ENCODE measurements around the gene CPXM2.

DNA sequence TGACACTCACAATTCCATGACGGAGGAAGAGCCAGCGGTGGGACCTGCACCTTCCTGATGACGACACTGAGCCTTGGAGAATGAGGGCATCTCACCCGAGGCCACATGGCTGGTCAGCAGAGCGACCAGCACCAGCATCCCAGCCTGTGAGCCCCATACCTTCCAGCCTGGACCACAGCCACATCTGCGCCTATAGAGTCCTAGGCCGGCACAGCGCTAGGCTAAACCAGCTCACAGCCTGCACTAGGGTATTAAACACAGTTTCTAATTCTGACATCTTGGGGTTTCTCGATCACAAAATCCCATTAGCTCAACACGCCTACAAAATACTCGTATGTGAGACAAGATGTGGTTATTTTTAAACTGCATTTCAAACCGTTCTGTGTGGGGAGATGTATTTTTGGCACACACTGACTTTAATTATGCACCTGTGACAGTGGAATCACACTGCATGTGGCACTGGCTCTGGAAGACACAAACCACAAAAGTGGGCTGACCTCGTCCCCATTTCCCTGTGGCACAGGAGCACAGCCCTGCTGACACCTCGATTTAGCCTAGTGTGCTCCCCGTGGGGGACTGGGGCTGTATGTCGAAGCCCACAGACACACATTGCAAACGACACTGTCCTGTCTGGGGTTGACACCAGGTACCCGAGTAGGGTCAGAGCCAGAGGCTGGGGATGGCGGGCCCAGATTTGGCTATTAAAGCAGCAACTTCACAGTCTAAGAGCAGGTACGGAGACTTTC is 32.5 kb downstream of the CPXM2 start:
- TF ChIP-seq ZNF274 (IDR thresholded peaks at IDR 0.05; ENCODE audit: insufficient read depth, insufficient read length) (no peak), SPI1 (IDR thresholded peaks at IDR 0.05; ENCODE audit: borderline replicate concordance, insufficient read depth, low read depth, low read length) (no peak)
- TF ChIP-seq, protein P1, sequence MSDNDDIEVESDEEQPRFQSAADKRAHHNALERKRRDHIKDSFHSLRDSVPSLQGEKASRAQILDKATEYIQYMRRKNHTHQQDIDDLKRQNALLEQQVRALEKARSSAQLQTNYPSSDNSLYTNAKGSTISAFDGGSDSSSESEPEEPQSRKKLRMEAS (IDR thresholded peaks at IDR 0.05; ENCODE audit: low read depth, low read length): no peak
- TF ChIP-seq, protein P2, sequence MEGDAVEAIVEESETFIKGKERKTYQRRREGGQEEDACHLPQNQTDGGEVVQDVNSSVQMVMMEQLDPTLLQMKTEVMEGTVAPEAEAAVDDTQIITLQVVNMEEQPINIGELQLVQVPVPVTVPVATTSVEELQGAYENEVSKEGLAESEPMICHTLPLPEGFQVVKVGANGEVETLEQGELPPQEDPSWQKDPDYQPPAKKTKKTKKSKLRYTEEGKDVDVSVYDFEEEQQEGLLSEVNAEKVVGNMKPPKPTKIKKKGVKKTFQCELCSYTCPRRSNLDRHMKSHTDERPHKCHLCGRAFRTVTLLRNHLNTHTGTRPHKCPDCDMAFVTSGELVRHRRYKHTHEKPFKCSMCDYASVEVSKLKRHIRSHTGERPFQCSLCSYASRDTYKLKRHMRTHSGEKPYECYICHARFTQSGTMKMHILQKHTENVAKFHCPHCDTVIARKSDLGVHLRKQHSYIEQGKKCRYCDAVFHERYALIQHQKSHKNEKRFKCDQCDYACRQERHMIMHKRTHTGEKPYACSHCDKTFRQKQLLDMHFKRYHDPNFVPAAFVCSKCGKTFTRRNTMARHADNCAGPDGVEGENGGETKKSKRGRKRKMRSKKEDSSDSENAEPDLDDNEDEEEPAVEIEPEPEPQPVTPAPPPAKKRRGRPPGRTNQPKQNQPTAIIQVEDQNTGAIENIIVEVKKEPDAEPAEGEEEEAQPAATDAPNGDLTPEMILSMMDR (IDR thresholded peaks at IDR 0.05 in 2 of 3, conservative IDR thresholded peaks at IDR 0.05 in 1 of 3; ENCODE audit: control insufficient read depth in 2 of 3, extremely low read depth in 1 of 3, insufficient read depth in 1 of 3, low read depth in 3 of 3, low read length in 3 of 3): no peak
